LNCAP (cell line): ENCODE results near the gene SRRM1.

ENCODE experiments used
- TF ChIP-seq, protein P1 (sequence below): fragments of 450-650 bp; IDR thresholded peaks from 2 replicates; pipeline ENCODE4 v1.5.1; 2017; ENCODE audit warnings: mild to moderate bottlenecking

The SRRM1 gene

DNA sequence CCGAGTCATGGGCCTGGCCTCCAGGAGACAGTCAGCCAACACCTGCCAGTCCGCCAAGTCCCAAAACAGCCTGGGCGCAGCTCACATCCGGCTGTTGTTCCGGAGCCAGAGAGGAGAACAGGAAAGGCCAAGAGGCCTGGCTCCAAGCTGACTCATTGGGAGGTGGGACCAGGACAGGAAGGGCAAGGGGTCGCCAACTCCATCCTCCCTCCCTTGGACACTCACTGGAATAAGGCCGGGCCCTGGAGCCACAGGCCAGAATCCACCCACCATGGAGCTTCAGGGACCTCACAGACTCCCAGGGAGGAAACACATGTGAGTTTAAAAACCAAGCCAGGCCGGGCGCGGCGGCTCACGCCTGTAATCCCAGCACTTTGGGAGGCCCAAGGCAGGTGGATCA, 77.0 kb downstream of the SRRM1 start:
- TF ChIP-seq, protein P1, sequence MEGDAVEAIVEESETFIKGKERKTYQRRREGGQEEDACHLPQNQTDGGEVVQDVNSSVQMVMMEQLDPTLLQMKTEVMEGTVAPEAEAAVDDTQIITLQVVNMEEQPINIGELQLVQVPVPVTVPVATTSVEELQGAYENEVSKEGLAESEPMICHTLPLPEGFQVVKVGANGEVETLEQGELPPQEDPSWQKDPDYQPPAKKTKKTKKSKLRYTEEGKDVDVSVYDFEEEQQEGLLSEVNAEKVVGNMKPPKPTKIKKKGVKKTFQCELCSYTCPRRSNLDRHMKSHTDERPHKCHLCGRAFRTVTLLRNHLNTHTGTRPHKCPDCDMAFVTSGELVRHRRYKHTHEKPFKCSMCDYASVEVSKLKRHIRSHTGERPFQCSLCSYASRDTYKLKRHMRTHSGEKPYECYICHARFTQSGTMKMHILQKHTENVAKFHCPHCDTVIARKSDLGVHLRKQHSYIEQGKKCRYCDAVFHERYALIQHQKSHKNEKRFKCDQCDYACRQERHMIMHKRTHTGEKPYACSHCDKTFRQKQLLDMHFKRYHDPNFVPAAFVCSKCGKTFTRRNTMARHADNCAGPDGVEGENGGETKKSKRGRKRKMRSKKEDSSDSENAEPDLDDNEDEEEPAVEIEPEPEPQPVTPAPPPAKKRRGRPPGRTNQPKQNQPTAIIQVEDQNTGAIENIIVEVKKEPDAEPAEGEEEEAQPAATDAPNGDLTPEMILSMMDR = no peak

DNA sequence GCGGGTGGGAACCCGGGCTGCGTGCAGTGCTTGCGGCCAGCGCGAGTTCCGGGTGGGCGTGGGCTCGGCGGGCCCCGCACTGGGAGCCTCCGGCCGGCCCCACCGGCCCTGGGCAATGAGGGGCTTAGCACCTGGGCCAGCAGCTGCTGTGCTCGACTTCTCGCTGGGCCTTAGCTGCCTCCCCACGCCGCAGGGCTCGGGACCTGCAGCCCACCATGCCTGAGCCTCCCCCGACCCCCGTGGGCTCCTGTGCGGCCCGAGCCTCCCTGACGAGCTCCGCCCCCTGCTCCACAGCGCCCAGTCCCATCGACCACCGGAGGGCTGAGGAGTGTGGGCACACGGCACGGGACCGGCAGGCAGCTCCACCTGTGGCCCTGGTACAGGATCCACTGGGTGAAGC, 78.4 kb downstream of the SRRM1 start:
- TF ChIP-seq, protein P1 = no peak
